Measurements from ENCODE around the gene AGAP5. TPM values are rescaled to one million over a fixed set of nuclear protein-coding genes. Genes with fewer than 3 reads are reported as not detected.

Gene AGAP5
- polyA plus RNA-seq, 1 of the 3 experiments (the other 2 are of a cell fraction) = 3.8 TPM

GRCh38 chr10:73644767-73645166 lies 53.1 kb downstream of the AGAP5 start:
- Histone ChIP-seq H3K9me3 (no peaks in the 10 kb centered on the region), H3K4me2 (no peak overlapping the region), H3K4me1 (ENCODE audit: control insufficient read depth in 1 of 2, insufficient read depth in 2 of 2, low read depth in 1 of 2, low read length in 1 of 2) (peaks cover 0 to 16% of the 10 kb centered on the region in 2 experiments; a peak in 1 of 4 replicates), H3K79me2 (ENCODE audit: insufficient read depth) (no peaks in the 10 kb centered on the region), H3K9ac (no peak overlapping the region), H3K9me2 (no peaks in the 10 kb centered on the region), H3F3A (replicated peaks; ENCODE audit: insufficient read depth) (peaks cover 4% of the 10 kb centered on the region), H3K36me3 (replicated peaks in 1 of 2; ENCODE audit: control insufficient read depth in 1 of 2, insufficient read depth in 2 of 2, low read length in 1 of 2) (no peaks in the 10 kb centered on the region), H3K4me3 (ENCODE audit: low read depth in 2 of 2, low read length in 1 of 2) (no peak overlapping the region), H2AFZ (ENCODE audit: low read depth) (peak overlapping the region; percentile 91; the same call in 1 of the 2 replicates), H3K27ac (ENCODE audit: low read depth in 2 of 2, low read length in 1 of 2) (no peak overlapping the region), H4K20me1 (ENCODE audit: insufficient read depth) (no peaks in the 10 kb centered on the region), H3K27me3 (ENCODE audit: insufficient read depth) (no peaks in the 10 kb centered on the region)
- WGBS (ENCODE audit: low lambda C conversion rate) = 50% methylated on average over 1 of the region's 1 CpG
- no peak for DNase-seq
- POLR2A ChIA-PET = no interaction called here
- no peak for TF ChIP-seq GABPA (IDR thresholded peaks at IDR 0.05; ENCODE audit: low read depth)
- TF ChIP-seq, protein P1, sequence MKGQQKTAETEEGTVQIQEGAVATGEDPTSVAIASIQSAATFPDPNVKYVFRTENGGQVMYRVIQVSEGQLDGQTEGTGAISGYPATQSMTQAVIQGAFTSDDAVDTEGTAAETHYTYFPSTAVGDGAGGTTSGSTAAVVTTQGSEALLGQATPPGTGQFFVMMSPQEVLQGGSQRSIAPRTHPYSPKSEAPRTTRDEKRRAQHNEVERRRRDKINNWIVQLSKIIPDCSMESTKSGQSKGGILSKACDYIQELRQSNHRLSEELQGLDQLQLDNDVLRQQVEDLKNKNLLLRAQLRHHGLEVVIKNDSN (IDR thresholded peaks at IDR 0.05; ENCODE audit: borderline replicate concordance, low read depth) = no peak
- TF ChIP-seq ELF1 (IDR thresholded peaks at IDR 0.05) = no peak
- TF ChIP-seq, protein P2, sequence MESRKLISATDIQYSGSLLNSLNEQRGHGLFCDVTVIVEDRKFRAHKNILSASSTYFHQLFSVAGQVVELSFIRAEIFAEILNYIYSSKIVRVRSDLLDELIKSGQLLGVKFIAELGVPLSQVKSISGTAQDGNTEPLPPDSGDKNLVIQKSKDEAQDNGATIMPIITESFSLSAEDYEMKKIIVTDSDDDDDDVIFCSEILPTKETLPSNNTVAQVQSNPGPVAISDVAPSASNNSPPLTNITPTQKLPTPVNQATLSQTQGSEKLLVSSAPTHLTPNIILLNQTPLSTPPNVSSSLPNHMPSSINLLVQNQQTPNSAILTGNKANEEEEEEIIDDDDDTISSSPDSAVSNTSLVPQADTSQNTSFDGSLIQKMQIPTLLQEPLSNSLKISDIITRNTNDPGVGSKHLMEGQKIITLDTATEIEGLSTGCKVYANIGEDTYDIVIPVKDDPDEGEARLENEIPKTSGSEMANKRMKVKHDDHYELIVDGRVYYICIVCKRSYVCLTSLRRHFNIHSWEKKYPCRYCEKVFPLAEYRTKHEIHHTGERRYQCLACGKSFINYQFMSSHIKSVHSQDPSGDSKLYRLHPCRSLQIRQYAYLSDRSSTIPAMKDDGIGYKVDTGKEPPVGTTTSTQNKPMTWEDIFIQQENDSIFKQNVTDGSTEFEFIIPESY (IDR thresholded peaks at IDR 0.05; ENCODE audit: borderline replicate concordance, low read depth) = no peak
- no peak for TF ChIP-seq RCOR1 (IDR thresholded peaks at IDR 0.05; ENCODE audit: low read length)
- TF ChIP-seq, protein P3, sequence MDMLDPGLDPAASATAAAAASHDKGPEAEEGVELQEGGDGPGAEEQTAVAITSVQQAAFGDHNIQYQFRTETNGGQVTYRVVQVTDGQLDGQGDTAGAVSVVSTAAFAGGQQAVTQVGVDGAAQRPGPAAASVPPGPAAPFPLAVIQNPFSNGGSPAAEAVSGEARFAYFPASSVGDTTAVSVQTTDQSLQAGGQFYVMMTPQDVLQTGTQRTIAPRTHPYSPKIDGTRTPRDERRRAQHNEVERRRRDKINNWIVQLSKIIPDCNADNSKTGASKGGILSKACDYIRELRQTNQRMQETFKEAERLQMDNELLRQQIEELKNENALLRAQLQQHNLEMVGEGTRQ (IDR thresholded peaks at IDR 0.05; ENCODE audit: borderline replicate concordance, low read depth, low read length) = no peak
- TF ChIP-seq TCF12 (IDR thresholded peaks at IDR 0.05) = no peak
- TF ChIP-seq, protein P4, sequence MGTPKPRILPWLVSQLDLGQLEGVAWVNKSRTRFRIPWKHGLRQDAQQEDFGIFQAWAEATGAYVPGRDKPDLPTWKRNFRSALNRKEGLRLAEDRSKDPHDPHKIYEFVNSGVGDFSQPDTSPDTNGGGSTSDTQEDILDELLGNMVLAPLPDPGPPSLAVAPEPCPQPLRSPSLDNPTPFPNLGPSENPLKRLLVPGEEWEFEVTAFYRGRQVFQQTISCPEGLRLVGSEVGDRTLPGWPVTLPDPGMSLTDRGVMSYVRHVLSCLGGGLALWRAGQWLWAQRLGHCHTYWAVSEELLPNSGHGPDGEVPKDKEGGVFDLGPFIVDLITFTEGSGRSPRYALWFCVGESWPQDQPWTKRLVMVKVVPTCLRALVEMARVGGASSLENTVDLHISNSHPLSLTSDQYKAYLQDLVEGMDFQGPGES (IDR thresholded peaks at IDR 0.05; ENCODE audit: low read depth, low read length) = no peak
- TF ChIP-seq FOXJ3 (CRISPR knock-in tag; IDR thresholded peaks at IDR 0.05) = no peak
- TF ChIP-seq EP300 (IDR thresholded peaks at IDR 0.05; ENCODE audit: borderline replicate concordance in 1 of 2, low read depth in 1 of 2, low read length in 1 of 2) = no peak
- no peak for TF ChIP-seq JUND (IDR thresholded peaks at IDR 0.05)
- no peak for TF ChIP-seq SIN3A (IDR thresholded peaks at IDR 0.05; ENCODE audit: borderline replicate concordance, low read depth, low read length)
- no peak for TF ChIP-seq NRF1 (IDR thresholded peaks at IDR 0.05; ENCODE audit: low read depth, low read length)
- TF ChIP-seq, protein P5, sequence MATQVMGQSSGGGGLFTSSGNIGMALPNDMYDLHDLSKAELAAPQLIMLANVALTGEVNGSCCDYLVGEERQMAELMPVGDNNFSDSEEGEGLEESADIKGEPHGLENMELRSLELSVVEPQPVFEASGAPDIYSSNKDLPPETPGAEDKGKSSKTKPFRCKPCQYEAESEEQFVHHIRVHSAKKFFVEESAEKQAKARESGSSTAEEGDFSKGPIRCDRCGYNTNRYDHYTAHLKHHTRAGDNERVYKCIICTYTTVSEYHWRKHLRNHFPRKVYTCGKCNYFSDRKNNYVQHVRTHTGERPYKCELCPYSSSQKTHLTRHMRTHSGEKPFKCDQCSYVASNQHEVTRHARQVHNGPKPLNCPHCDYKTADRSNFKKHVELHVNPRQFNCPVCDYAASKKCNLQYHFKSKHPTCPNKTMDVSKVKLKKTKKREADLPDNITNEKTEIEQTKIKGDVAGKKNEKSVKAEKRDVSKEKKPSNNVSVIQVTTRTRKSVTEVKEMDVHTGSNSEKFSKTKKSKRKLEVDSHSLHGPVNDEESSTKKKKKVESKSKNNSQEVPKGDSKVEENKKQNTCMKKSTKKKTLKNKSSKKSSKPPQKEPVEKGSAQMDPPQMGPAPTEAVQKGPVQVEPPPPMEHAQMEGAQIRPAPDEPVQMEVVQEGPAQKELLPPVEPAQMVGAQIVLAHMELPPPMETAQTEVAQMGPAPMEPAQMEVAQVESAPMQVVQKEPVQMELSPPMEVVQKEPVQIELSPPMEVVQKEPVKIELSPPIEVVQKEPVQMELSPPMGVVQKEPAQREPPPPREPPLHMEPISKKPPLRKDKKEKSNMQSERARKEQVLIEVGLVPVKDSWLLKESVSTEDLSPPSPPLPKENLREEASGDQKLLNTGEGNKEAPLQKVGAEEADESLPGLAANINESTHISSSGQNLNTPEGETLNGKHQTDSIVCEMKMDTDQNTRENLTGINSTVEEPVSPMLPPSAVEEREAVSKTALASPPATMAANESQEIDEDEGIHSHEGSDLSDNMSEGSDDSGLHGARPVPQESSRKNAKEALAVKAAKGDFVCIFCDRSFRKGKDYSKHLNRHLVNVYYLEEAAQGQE (IDR thresholded peaks at IDR 0.05; ENCODE audit: low read depth, low read length) = no peak
- TF ChIP-seq TAF1 (IDR thresholded peaks at IDR 0.05; ENCODE audit: borderline replicate concordance, low read depth, low read length) = no peak
- TF ChIP-seq, protein P6, sequence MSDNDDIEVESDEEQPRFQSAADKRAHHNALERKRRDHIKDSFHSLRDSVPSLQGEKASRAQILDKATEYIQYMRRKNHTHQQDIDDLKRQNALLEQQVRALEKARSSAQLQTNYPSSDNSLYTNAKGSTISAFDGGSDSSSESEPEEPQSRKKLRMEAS (IDR thresholded peaks at IDR 0.05; ENCODE audit: low read depth) = no peak
- TF ChIP-seq YY1 (IDR thresholded peaks at IDR 0.05; ENCODE audit: low read depth) = no peak
- TF ChIP-seq POLR2AphosphoS5 (IDR thresholded peaks at IDR 0.05; ENCODE audit: low read depth, low read length) = no peak
- no peak for TF ChIP-seq FOXM1 (IDR thresholded peaks at IDR 0.05; ENCODE audit: low read depth)
- CTCF ChIA-PET = interaction anchor here (0.6 to 17.2 kb wide), 24 partner anchors 9 to 407 kb away, joined by 3 to 216 read pairs (median 6); partner anchors contain the start of genes PPP3CB and USP54
